Upper lobe of left lung (tissue), 4 donors: Measurements from ENCODE around the gene EXOC2.
A peak's percentile ranks its signal among the peaks of the same experiment; 100 is the strongest.

ENCODE experiments used
- EP300 ChIP-seq, 4 donors: sonication (generic); formaldehyde crosslinking; IDR thresholded peaks; one replicate each; pipeline ENCODE4 v1.5.1; 2017; ENCODE audit warnings: antibody characterized with exemption in 4 of 4, control low read depth in 2 of 4
- POLR2AphosphoS5 ChIP-seq, 2 donors: sonication (generic); formaldehyde crosslinking; IDR thresholded peaks; one replicate each; pipeline ENCODE4 v1.5.1; 2017; ENCODE audit warnings: antibody characterized with exemption in 2 of 2
- TF ChIP-seq, protein P1 (sequence below), 6 experiments: fragments of 450-650 bp in 4 of 6; fragments of 200-600 bp in 2 of 6; sonication (generic) in 2 of 6; IDR thresholded peaks; one replicate each; pipeline ENCODE4 v1.5.1; 2016 to 2019; ENCODE audit warnings: antibody characterized with exemption in 6 of 6

DNA sequence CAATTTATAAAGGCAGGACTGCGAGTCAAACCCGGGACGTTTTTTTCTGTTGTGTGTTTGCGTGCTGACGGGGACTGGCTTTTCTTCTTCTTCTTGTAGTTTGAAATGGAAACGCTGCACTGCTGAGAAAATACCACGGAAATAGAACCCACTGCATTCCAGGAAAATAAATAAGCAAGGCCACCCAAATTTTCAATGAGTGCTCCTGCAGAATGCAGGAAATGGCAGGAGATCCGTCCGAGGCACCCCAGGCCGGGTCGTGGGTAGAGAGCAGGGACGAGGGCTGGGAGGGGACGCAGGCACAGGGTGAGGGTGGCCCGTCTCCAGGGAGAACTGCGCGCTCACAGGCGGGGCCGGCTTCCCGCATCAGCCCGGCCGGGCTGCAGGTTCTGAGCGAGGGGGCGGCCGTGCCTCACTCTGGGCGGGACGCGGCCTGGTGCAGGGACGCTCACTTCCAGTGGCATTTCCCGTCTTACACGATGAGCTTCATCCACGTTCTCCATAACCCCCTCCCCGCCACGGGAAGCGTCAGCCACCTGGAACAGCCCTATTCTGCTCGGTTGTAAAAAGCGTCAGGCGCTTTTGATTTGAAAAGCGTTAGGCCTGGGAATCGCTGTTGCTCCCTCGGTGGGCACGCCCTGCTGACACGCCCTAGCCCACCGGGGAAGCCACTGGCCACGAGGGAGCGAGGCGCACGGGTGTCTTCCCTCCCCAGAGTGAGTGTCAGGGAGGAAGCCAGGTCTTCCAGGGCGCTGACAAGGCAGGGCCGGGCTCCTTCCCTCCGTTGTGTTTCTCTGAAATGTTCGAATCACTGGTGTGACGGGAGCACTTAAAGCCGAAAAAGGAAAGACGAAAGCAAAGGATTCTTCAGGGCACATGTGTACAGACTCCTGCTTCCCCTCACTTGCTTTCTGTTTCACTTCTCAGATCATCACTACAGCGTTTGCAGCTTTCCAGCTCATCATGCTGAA is 17.9 kb upstream of the EXOC2 start:
- TF ChIP-seq POLR2AphosphoS5 (IDR thresholded peaks at IDR 0.05) (peak; percentile 36 to 78), EP300 (IDR thresholded peaks at IDR 0.05) (peak in 1 of 4 donors; percentile 35)
- TF ChIP-seq, protein P1, sequence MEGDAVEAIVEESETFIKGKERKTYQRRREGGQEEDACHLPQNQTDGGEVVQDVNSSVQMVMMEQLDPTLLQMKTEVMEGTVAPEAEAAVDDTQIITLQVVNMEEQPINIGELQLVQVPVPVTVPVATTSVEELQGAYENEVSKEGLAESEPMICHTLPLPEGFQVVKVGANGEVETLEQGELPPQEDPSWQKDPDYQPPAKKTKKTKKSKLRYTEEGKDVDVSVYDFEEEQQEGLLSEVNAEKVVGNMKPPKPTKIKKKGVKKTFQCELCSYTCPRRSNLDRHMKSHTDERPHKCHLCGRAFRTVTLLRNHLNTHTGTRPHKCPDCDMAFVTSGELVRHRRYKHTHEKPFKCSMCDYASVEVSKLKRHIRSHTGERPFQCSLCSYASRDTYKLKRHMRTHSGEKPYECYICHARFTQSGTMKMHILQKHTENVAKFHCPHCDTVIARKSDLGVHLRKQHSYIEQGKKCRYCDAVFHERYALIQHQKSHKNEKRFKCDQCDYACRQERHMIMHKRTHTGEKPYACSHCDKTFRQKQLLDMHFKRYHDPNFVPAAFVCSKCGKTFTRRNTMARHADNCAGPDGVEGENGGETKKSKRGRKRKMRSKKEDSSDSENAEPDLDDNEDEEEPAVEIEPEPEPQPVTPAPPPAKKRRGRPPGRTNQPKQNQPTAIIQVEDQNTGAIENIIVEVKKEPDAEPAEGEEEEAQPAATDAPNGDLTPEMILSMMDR (IDR thresholded peaks at IDR 0.05) = peak in 1 of 6 experiments; percentile 8
